ENCODE measurements around the gene RPS19.

DNA sequence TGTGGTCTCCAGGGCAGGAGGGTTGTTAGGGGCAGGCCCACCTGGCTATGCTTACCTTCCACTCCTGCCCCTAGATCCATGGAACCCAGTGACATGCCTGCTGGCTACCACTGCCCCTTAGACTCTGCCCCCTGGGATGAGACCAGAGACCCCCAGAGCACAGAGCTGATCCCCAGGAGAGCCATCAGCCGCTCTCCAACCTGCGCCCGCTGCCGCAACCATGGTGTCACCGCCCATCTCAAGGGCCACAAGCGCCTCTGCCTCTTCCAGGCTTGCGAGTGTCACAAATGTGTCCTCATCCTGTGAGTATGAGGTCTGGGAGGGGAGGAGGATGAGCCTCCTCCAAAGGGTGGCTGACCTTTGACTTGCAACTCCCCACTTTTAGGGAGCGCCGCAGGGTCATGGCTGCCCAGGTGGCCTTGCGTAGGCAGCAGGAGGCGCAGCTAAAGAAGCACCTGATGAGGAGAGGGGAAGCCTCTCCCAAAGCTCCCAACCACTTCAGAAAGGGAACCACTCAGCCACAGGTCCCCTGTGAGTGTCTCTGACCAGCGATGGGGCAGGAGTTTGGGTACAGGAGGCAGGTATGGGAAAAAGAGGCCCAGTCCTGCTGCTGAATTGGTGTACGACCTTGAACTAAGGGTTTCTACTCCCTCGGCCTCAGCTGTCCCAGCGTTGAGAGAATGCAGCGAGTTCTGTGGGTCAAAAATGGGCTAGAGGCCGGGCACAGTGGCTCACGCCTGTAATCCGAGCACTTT is 12.5 kb upstream of the RPS19 start:
- no peak for TF ChIP-seq EP300 (IDR thresholded peaks at IDR 0.05)
- TF ChIP-seq, protein P1, sequence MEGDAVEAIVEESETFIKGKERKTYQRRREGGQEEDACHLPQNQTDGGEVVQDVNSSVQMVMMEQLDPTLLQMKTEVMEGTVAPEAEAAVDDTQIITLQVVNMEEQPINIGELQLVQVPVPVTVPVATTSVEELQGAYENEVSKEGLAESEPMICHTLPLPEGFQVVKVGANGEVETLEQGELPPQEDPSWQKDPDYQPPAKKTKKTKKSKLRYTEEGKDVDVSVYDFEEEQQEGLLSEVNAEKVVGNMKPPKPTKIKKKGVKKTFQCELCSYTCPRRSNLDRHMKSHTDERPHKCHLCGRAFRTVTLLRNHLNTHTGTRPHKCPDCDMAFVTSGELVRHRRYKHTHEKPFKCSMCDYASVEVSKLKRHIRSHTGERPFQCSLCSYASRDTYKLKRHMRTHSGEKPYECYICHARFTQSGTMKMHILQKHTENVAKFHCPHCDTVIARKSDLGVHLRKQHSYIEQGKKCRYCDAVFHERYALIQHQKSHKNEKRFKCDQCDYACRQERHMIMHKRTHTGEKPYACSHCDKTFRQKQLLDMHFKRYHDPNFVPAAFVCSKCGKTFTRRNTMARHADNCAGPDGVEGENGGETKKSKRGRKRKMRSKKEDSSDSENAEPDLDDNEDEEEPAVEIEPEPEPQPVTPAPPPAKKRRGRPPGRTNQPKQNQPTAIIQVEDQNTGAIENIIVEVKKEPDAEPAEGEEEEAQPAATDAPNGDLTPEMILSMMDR (IDR thresholded peaks at IDR 0.05): no peak

Measured in upper lobe of left lung (tissue), 4 donors.